Measurements from ENCODE around the gene FMO5. TPM values are rescaled to one million over a fixed set of nuclear protein-coding genes. Genes with fewer than 3 reads are reported as not detected.
"Not testable (repeated sequence)": the region's sequence is repeated elsewhere in the genome, so short reads cannot be mapped to it uniquely, and the experiment has no call there.

FMO5 gene
- polyA plus RNA-seq, 4 donors, result 6.8 to 11.1 (median 8.6) TPM

- DNase-seq (ENCODE audit: low read depth in 4 of 4, low spot score in 3 of 4), result not testable (repeated sequence)
These were observed 68.0 kb downstream of the FMO5 start for GRCh38 chr1:147157116-147157515.

- DNase-seq (ENCODE audit: low read depth in 4 of 4, low spot score in 3 of 4), result no peak
These were observed 68.5 kb downstream of the FMO5 start for GRCh38 chr1:147156642-147157041.

GRCh38 chr1:147152772-147153171 lies 72.4 kb downstream of the FMO5 start:
- DNase-seq (ENCODE audit: low read depth in 4 of 4, low spot score in 3 of 4), result no peak

- no peak for DNase-seq (ENCODE audit: low read depth in 4 of 4, low spot score in 3 of 4)
These were observed 73.9 kb downstream of the FMO5 start for GRCh38 chr1:147151244-147151643.

GRCh38 chr1:147142886-147143285 lies 82.3 kb downstream of the FMO5 start:
- no peak for DNase-seq (ENCODE audit: low read depth in 4 of 4, low spot score in 3 of 4)

Other genes starting within 250 kb of the FMO5 start
- 10 to 100 TPM; 22.5 to 28.5 (median 26.6) TPM for gene PRKAB2, start 52.9 kb downstream of the FMO5 start, polyA plus RNA-seq (ENCODE audit: insufficient read length in 4 of 4)
- 10 to 100 TPM; 46.2 to 50.4 (median 48.2) TPM for gene CHD1L, start 17.3 kb upstream of the FMO5 start, polyA plus RNA-seq (ENCODE audit: insufficient read length in 4 of 4)